Mucosa of stomach (tissue), 1 donor: ENCODE measurements around the gene GPR183.

ENCODE experiments used
- H3K27me3 ChIP-seq: one replicate; pipeline ENCODE4 v1.7.0; 2013; ENCODE audit warnings: mild to moderate bottlenecking, low read length; ENCODE audit not compliant: control insufficient read depth, insufficient read depth
- H3K36me3 ChIP-seq: one replicate; pipeline ENCODE4 v1.7.0; 2013; ENCODE audit warnings: low read length; ENCODE audit not compliant: control insufficient read depth, insufficient read depth
- H3K4me1 ChIP-seq: one replicate; pipeline ENCODE4 v1.7.0; 2013; ENCODE audit warnings: mild to moderate bottlenecking, low read length; ENCODE audit not compliant: control insufficient read depth, insufficient read depth
- H3K4me3 ChIP-seq: one replicate; pipeline ENCODE4 v1.7.0; 2013; ENCODE audit warnings: low read length
- H3K9ac ChIP-seq: one replicate; pipeline ENCODE4 v1.7.0; 2013; ENCODE audit warnings: mild to moderate bottlenecking, low read length, moderate library complexity
- H3K9me3 ChIP-seq: one replicate; pipeline ENCODE4 v1.7.0; 2013; ENCODE audit warnings: mild to moderate bottlenecking, low read length, moderate library complexity; ENCODE audit not compliant: control insufficient read depth
- donor health status: Pancreatic carcinoma.

GPR183 gene

GRCh38 chr13:99297331-99297730, 9.9 kb downstream of the GPR183 start:
- Histone ChIP-seq H3K36me3 (no peaks in the 10 kb centered on the region), H3K9me3 (no peaks in the 10 kb centered on the region), H3K9ac (no peak overlapping the region), H3K27me3 (no peaks in the 10 kb centered on the region), H3K4me1 (peaks cover 3% of the 10 kb centered on the region), H3K4me3 (no peak overlapping the region)

- H3K9me3 ChIP-seq: no peaks in the 10 kb centered on the region
- no peak overlapping the region for H3K9ac ChIP-seq
- no peaks in the 10 kb centered on the region for H3K27me3 ChIP-seq
These were observed 10.8 kb downstream of the GPR183 start for GRCh38 chr13:99296398-99296797.

DNA sequence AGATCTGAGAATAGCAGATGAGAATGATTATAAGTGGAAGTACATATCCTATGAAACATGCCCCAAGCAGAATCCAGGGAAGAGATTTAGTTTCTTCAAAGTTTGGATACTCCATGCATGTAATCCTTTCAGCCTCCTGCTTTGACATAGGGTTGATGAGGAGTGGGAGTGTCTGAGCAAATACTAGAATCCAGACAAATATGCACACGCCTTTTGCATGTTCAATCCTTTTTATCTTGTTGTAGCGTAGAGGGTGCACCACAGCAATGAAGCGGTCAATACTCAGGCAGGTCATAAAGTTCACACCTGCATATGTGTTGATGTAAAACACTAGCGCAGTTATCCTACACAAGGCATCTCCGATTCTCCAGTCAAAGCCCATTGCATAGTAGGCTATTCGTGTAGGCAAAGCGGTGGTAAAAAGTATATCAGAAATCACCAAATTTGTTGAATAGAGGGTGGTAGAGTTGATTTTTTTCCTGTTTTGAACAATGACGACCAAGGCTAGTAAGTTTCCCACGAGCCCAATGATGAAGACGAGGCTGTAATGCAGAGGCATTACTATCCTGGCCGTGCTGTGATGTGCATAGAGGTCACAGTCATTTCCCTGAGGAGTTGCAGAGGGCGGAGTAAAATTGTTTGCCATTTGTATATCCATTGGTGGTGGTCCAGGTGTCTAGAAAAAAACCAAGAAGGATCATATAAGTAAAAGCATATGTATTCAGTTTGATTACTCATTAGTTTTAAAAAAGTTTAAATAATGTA, 11.5 kb downstream of the GPR183 start:
- Histone ChIP-seq H3K4me3 (no peak overlapping the region), H3K9ac (no peak overlapping the region), H3K9me3 (no peaks in the 10 kb centered on the region), H3K27me3 (no peaks in the 10 kb centered on the region), H3K36me3 (no peaks in the 10 kb centered on the region), H3K4me1 (peaks cover 3% of the 10 kb centered on the region)

More at GRCh38 chr13:99296398-99296797, 10.8 kb downstream of the GPR183 start:
- Histone ChIP-seq H3K4me1 (peaks cover 3% of the 10 kb centered on the region), H3K36me3 (no peaks in the 10 kb centered on the region), H3K4me3 (no peak overlapping the region)

DNA sequence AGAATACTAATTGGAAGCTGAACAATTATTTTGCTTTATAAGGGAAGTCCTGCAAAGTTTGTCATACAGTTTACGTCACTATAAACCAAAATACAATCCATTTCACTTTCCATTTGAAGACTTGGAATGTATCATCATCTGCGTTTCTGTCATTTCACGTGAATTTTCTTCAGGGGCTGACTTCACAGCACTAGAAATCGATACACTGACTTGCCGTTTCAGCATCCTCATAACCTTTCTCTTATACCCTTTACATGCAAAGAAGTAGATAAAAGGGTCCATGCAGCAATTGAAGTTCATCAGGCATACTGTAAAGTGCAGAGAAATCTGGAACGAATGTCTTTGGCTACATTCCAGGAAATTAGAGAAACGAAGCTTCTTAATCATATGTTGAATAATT, 12.2 kb downstream of the GPR183 start:
- Histone ChIP-seq H3K9ac (no peak overlapping the region), H3K4me1 (peaks cover 4% of the 10 kb centered on the region), H3K36me3 (no peaks in the 10 kb centered on the region), H3K9me3 (no peaks in the 10 kb centered on the region), H3K27me3 (no peaks in the 10 kb centered on the region), H3K4me3 (no peak overlapping the region)

GRCh38 chr13:99294198-99294597, 13.0 kb downstream of the GPR183 start:
- Histone ChIP-seq H3K9me3 (no peaks in the 10 kb centered on the region), H3K9ac (no peak overlapping the region), H3K4me3 (no peak overlapping the region), H3K4me1 (peaks cover 11% of the 10 kb centered on the region), H3K36me3 (no peaks in the 10 kb centered on the region), H3K27me3 (no peaks in the 10 kb centered on the region)

GRCh38 chr13:99293178-99293577, 14.0 kb downstream of the GPR183 start:
- Histone ChIP-seq H3K27me3 (no peaks in the 10 kb centered on the region), H3K9ac (no peak overlapping the region), H3K9me3 (no peaks in the 10 kb centered on the region), H3K4me1 (peaks cover 20% of the 10 kb centered on the region), H3K4me3 (no peak overlapping the region), H3K36me3 (no peaks in the 10 kb centered on the region)

GRCh38 chr13:99290894-99291293, 16.3 kb downstream of the GPR183 start:
- Histone ChIP-seq H3K4me1 (peaks cover 26% of the 10 kb centered on the region), H3K9me3 (no peaks in the 10 kb centered on the region)

DNA sequence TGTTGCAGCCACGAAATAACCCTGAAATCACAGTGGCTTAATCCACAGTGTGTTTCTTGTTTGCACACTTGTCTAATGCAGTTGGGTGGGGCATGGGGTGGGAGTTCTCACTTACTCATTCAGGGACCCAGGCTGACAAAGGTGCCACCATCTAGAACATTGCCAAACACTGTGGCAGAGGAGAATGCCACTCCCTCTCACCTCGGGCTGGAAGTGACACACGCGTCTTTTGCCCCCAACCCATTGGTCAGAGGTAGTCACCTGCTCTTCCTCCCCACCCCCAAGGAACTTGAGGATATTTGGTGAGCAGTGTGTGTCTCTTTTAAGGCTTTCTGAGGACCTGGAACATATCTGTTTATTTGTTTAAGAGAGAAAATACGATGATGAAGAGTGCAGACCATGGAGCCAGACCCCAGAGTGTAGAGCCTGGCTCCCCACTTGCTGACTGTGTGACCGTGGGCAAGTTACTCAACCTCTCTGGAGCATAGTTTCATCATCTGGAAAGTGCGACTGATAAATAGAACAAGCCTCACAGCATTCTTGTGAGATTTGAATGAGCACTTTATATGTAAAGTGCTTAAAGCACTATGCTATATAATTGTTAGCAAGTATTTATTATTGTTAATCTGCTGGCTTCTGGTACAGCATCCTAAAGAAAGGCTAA, 17.4 kb downstream of the GPR183 start:
- H3K36me3 ChIP-seq: no peaks in the 10 kb centered on the region
- peaks cover 31% of the 10 kb centered on the region for H3K4me1 ChIP-seq
- no peaks in the 10 kb centered on the region for H3K9me3 ChIP-seq

More at GRCh38 chr13:99290894-99291293, 16.3 kb downstream of the GPR183 start:
- no peak overlapping the region for H3K4me3 ChIP-seq
- H3K27me3 ChIP-seq: no peaks in the 10 kb centered on the region
- no peaks in the 10 kb centered on the region for H3K36me3 ChIP-seq
- no peak overlapping the region for H3K9ac ChIP-seq

GRCh38 chr13:99289271-99289670, 17.9 kb downstream of the GPR183 start:
- Histone ChIP-seq H3K9me3 (no peaks in the 10 kb centered on the region), H3K9ac (no peak overlapping the region), H3K36me3 (no peaks in the 10 kb centered on the region), H3K4me1 (peaks cover 31% of the 10 kb centered on the region), H3K27me3 (no peaks in the 10 kb centered on the region), H3K4me3 (no peak overlapping the region)

More for the DNA sequence above, 17.4 kb downstream of the GPR183 start:
- Histone ChIP-seq H3K27me3 (no peaks in the 10 kb centered on the region), H3K4me3 (no peak overlapping the region), H3K9ac (no peak overlapping the region)

DNA sequence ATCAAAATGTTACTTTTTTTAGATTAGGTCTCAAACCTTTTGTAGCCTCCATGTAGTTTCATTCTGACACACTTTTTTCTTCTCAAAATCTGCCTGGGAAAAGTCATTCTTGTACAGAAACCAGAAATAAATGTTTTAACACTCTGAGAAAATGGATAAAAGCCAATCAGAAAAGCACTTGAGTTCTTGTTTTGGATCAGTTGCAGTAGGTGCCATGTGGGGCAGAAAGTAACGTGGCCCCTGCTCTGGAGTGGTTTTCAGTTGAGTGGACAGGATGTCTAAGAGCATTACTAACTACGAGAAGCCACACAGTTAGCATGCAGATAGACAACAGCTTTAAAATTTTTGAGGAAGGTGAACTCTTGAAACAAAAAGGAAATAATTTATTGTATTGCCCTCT, 19.1 kb downstream of the GPR183 start:
- H3K27me3 ChIP-seq: no peaks in the 10 kb centered on the region
- peaks cover 27% of the 10 kb centered on the region for H3K4me1 ChIP-seq
- H3K4me3 ChIP-seq: no peak overlapping the region
- no peak overlapping the region for H3K9ac ChIP-seq
- H3K9me3 ChIP-seq: no peaks in the 10 kb centered on the region
- H3K36me3 ChIP-seq: no peaks in the 10 kb centered on the region

- Histone ChIP-seq H3K9me3 (no peaks in the 10 kb centered on the region), H3K36me3 (no peaks in the 10 kb centered on the region), H3K4me3 (no peak overlapping the region), H3K27me3 (no peaks in the 10 kb centered on the region), H3K4me1 (peaks cover 27% of the 10 kb centered on the region), H3K9ac (no peak overlapping the region)
These were observed 19.6 kb downstream of the GPR183 start for GRCh38 chr13:99287551-99287950.

GRCh38 chr13:99285432-99286182, 21.6 kb downstream of the GPR183 start:
- no peak overlapping the region for H3K9ac ChIP-seq
- H3K4me3 ChIP-seq: no peak overlapping the region
- H3K36me3 ChIP-seq: no peaks in the 10 kb centered on the region
- no peaks in the 10 kb centered on the region for H3K9me3 ChIP-seq
- H3K27me3 ChIP-seq: no peaks in the 10 kb centered on the region
- H3K4me1 ChIP-seq: peaks cover 27% of the 10 kb centered on the region
